Choroid plexus epithelial cell (primary cell): ENCODE measurements around the gene ARL3.

Experiments used
- DNase-seq: peaks from one replicate; pipeline ENCODE4 v3.0.0-alpha.2; 2010; ENCODE audit warnings: low read depth
- H3K4me3 ChIP-seq: 2 replicates; pipeline ENCODE4 v1.5.1; 2011; ENCODE audit warnings: low read depth, mild to moderate bottlenecking, control low read depth, low read length, moderate library complexity
- CTCF ChIP-seq: conservative IDR thresholded peaks from 2 replicates; pipeline ENCODE4 v1.5.1; 2011; ENCODE audit warnings: low read depth, mild to moderate bottlenecking, control low read depth, inconsistent platforms, low read length, moderate library complexity

ARL3 gene

GRCh38 chr10:102624094-102624493, 90.1 kb downstream of the ARL3 start:
- no peak overlapping the region for H3K4me3 ChIP-seq
- TF ChIP-seq CTCF = no peak
- DNase-seq = no peak
